ENCODE data around the gene IRF7.
"Not testable (repeated sequence)": the region's sequence is repeated elsewhere in the genome, so short reads cannot be mapped to it uniquely, and the experiment has no call there.

IRF7 gene

DNA sequence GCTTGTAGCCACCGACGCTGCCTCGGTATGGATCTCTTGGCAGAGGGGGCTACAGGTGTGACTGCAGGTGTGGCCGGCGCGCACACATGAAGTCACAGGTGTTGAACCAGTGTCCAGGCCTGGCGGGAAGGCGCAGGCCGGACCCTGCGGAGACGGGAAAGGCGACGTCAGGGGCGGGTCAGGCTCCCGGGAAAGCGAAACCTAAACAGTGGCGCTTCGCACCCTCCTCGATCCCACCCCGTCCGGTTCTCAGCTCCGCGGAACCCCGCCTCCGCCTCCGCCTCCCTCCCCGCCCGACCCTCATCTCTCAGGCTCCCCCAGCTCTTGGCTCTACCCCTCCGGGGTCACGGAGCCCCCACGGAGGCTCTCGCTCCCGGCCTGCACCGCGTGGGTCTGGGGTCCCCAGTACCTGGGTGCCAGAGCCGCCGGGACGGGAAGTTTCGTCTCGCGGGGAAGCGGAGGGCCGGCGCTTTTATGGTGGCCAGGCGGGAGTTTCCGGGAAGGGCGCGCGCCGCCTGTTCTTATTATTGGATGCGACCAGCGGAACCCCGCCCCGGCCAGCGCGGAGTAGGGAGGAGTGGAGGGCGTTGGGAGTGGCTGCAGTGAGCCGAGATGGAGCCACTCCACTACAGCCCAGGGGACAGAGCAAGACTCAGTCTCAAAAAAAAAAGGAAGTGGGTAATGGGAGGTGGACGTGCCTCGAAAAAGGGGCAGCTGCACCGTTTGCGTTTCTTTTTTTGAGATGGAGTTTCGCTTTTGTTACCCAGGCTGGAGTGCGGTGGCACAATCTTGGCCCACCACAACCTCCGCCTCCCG is at the start of gene IRF7:
Gene IRF7, minus strand, starts transcription at position 447 of the 816 bp plus-strand sequence. CDS start 586 bp downstream, outside the sequence.
- DNase-seq = peak; percentile 97

- peak; percentile 55 for DNase-seq
These were observed 49.4 kb upstream of the IRF7 start for GRCh38 chr11:665062-665703.

DNA sequence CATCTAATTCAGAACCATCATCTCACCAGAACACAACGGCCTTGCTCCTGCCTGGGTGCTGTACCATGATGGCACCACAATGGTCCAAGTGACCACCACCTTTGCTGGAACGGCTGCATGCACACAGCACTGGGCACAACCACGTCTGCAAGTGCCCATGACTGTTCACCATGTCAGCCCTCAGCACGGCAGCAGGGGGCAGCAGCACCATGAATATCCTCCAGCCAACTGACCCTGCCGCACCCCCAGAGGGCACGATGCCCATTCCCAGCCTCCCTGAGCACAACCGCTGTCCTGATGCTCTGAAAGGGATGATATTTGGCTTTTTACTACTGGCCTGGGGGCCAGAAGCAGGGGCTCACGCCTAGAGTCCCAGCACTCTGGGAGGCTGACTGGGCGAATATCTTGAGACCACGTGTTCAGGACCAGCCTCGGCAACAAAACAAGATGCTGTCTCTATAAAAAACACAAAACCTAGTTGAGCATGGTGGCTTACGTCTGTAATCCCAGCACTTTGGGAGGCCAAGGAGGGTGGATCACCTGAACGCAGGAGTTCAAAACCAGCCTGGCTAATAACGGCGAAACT is 47.0 kb upstream of the IRF7 start:
- DNase-seq = peak; percentile 64

DNA sequence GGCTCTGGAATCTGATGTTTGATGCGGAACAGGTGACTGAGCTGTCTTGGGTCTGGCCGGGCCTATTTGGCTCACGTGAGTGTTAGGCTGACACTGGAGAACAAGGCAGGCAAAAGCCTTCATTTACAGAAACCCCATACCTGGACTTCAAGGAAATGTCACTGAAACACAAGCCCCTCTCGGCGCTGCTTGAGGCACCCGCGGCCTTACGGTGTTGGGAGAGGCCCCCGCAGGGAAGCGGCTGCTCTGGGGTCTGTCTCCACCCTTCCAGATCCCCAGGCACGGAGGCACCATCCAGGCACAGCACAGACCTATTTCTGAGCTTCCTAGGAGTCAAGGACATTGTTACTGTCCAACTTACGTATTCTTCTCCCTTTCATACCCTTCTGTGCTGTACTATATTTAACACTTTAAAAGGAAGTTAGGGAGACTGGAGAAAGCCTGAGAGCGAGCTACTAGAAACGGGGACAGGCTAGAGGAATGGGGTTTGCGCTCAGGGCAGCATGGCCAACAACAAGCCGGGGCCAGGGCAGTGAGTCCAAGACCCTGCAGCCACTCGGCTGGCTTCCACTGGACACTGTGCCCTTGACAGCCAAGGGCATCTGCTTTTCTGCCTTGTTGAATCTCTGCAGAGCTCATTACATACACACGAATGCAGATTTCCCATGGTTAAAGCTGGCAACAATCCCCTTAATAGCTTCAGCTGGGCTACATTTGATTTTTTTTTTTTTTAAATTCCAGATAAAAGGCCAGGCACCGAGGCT is 45.1 kb upstream of the IRF7 start:
- DNase-seq = no peak

DNA sequence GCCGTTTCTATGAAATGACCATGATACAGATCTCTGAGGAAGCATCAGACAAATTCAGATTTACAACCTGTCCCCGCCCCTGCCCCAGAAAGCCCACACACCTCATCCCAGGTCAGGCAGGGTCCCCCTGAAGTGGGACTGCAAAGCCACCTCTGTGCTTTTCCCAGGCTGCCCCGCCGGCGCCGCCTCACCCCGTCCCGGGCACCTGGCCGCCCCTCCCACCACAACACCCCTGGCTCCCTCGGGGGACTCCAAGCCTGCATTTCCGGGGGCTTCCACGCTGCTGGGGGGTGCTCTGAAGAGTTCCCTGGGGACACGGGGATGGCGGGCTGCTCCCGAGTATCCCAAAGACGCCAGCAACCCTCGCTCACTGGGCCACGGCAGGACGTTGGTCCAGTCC is 44.5 kb upstream of the IRF7 start:
- no peak for DNase-seq

- DNase-seq = no peak
These were observed 43.9 kb upstream of the IRF7 start for GRCh38 chr11:659532-660085.

- DNase-seq = no peak
These were observed 42.0 kb upstream of the IRF7 start for GRCh38 chr11:657691-658126.

DNA sequence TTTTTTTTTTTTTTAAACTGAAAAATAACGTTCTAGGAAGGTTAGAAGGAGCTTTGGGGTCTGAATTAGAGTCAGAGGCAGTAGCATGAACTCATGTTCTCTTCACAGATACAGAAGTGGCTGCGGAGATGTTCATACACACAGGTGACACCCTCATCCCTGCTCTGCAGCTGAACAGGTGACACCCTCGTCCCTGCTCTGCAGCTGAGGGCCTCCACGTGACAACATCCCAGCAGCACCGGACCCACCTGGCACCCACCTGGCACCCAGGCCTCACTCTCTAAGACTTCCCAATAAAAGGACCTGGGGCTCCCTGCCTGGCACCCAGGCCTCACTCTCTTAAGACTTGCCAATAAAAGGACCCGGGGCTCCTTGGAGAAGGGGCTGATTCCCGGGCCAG is 41.1 kb upstream of the IRF7 start:
- no peak for DNase-seq

GRCh38 chr11:656426-656825 is 40.7 kb upstream of the IRF7 start:
- DNase-seq = no peak

GRCh38 chr11:655036-655726 is 39.4 kb upstream of the IRF7 start:
- DNase-seq = no peak

- DNase-seq = not testable (repeated sequence)
These were observed 38.7 kb upstream of the IRF7 start for GRCh38 chr11:654444-654843.

DNA sequence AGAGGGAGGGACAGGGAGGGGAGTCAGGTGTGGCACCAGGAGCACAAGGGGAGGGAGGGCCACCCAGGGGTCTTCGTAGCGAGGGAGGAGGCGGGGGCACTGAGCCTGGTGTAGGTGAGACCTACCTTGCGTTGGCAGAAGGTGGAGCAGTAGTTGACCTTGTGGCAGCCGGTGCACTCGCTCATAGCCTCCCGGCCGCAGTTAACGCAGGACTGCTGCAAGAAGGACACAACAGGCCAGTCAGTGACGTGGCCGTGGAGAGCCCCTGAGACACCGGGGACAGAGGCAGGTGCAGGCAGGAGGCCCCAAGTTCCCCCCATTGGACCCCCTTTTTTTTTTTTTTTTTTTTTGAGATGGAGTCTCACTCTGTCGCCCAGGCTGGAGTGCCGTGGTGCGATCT is 38.1 kb upstream of the IRF7 start:
- DNase-seq = no peak

DNA sequence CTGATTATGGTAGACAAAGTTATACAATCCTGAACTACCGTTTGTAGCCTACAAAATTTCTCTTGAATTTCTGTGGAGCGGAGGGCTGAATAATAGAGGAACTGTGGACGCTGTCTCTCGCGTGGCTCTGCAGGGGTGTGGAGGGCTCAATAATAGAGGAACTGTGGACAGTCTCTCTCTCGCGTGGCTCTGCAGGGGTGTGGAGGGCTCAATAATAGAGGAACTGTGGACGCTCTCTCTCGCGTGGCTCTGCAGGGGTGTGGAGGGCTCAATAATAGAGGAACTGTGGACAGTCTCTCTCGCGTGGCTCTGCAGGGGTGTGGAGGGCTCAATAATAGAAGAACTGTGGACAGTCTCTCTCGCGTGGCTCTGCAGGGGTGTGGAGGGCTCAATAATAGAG is 37.4 kb upstream of the IRF7 start:
- DNase-seq = not testable (repeated sequence)

DNA sequence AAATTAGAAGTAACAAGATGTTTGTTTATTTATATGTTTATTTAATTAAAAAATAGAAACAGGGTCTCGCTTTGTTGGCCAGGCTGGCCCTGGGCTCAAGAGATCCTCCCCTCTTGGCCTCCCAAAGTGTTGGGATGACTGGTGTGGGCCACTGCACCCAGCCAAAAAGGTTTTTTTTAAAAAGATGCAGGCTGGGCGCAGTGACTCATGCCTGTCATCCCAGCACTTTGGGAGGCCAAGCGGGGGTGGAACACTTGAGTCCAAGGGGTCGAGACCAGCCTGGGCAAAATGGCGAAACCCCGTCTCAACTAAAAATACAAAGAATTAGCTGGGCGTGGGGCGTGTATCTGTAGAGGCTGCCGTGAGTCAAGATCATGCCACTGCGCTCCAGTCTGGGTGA is 34.7 kb upstream of the IRF7 start:
- no peak for DNase-seq

- DNase-seq = not testable (repeated sequence)
These were observed 32.0 kb upstream of the IRF7 start for GRCh38 chr11:647672-648158.

DNA sequence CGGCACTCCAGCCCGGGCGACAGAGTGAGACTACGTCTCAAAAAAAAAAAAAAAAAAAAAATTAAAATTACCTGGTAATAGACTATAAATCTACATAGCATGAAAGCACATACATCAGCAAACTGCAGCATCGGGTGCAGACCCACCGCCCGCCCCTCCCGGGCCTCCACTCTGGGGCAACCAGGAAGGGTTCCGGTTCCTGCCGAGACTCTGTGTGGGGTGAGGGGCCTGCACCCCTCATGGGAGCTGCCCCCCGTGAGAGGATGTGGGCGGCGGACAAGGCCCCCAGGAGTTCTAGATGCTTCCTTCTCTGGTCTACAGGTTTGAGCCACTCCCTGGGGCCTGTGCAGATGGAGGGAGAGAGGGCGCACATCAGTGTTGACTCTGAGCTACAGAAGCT is 30.5 kb upstream of the IRF7 start:
- DNase-seq = no peak

- DNase-seq = no peak
These were observed 29.8 kb upstream of the IRF7 start for GRCh38 chr11:645536-645935.

GRCh38 chr11:643849-644738 is 28.3 kb upstream of the IRF7 start:
- no peak for DNase-seq

GRCh38 chr11:643366-643765 is 27.6 kb upstream of the IRF7 start:
- no peak for DNase-seq

GRCh38 chr11:641806-642370 is 26.1 kb upstream of the IRF7 start:
- no peak for DNase-seq
